HFFc6 (cell line): ENCODE results near the gene NCKAP5. TPM values are rescaled to one million over a fixed set of nuclear protein-coding genes. Genes with fewer than 3 reads are reported as not detected.

Experiments used
- DNase-seq: peaks from one replicate; pipeline ENCODE4 v3.0.0-alpha.2; 2018
- H3K27ac Mint-ChIP-seq: 2 replicates; pipeline ENCODE4 v1.8.0; 2020; ENCODE audit warnings: mild to moderate bottlenecking, mixed read lengths
- H3K27me3 Mint-ChIP-seq: 2 replicates; pipeline ENCODE4 v1.8.0; 2021; ENCODE audit warnings: mild to moderate bottlenecking, moderate library complexity, mixed read lengths; ENCODE audit not compliant: insufficient read depth
- H3K36me3 Mint-ChIP-seq: 2 replicates; pipeline ENCODE4 v1.8.0; 2021; ENCODE audit warnings: low read depth, mixed read lengths
- H3K4me1 Mint-ChIP-seq: 2 replicates; pipeline ENCODE4 v1.8.0; 2020; ENCODE audit warnings: low read depth, mixed read lengths
- H3K4me3 Mint-ChIP-seq: 2 replicates; pipeline ENCODE4 v1.8.0; 2020; ENCODE audit warnings: mild to moderate bottlenecking, moderate library complexity, mixed read lengths
- H3K9me3 Mint-ChIP-seq: 2 replicates; pipeline ENCODE4 v1.8.0; 2020; ENCODE audit warnings: mild to moderate bottlenecking, mixed read lengths
- CTCF ChIP-seq: fragments of 200-600 bp; sonication (generic); IDR thresholded peaks from 2 replicates; pipeline ENCODE4 v1.5.0; 2021; ENCODE audit warnings: antibody characterized with exemption, mild to moderate bottlenecking
- total RNA-seq, 6 experiments: library from RNA; stranded (reverse); fragmentation: NEBNext Ultra II Directional; extraction: Animal tissue kit (Norgen Biotek cat#: 25700); gene quantifications; 2 replicates in 1 of 6; 3 replicates in 5 of 6; pipeline ENCODE4 v1.2.3, GENCODE V29; 2021

The NCKAP5 gene
- total RNA-seq, 6 experiments from 2014 or later: 0.31 to 4.0 (median 3.1) TPM

GRCh38 chr2:133431289-133431688, 137.0 kb downstream of the NCKAP5 start:
- no peak for TF ChIP-seq CTCF
- Mint-ChIP-seq H3K9me3 (no peaks in the 10 kb centered on the region), H3K4me1 (peaks cover 40% of the 10 kb centered on the region), H3K27me3 (peaks cover 2% of the 10 kb centered on the region), H3K4me3 (no peak overlapping the region), H3K36me3 (no peaks in the 10 kb centered on the region), H3K27ac (no peak overlapping the region)
- no peak for DNase-seq

- Mint-ChIP-seq H3K27ac (no peak overlapping the region), H3K4me1 (peaks cover 10% of the 10 kb centered on the region; the same call in 1 of the 2 replicates), H3K27me3 (peaks cover 6% of the 10 kb centered on the region), H3K9me3 (no peaks in the 10 kb centered on the region), H3K4me3 (no peak overlapping the region), H3K36me3 (no peaks in the 10 kb centered on the region)
- no peak for DNase-seq
- no peak for TF ChIP-seq CTCF
Measured at GRCh38 chr2:133426791-133427190, 141.5 kb downstream of the NCKAP5 start.

GRCh38 chr2:133425612-133426011, 142.7 kb downstream of the NCKAP5 start:
- peaks cover 1% of the 10 kb centered on the region; the same call in 1 of the 2 replicates for H3K4me1 Mint-ChIP-seq

GRCh38 chr2:133424876-133425275, 143.4 kb downstream of the NCKAP5 start:
- Mint-ChIP-seq H3K4me3 (no peak overlapping the region), H3K36me3 (no peaks in the 10 kb centered on the region), H3K27me3 (peaks cover 6% of the 10 kb centered on the region), H3K4me1 (no peaks in the 10 kb centered on the region; the same call in 1 of the 2 replicates), H3K9me3 (no peaks in the 10 kb centered on the region), H3K27ac (no peak overlapping the region)
- DNase-seq: no peak
- TF ChIP-seq CTCF: no peak

More at GRCh38 chr2:133425612-133426011, 142.7 kb downstream of the NCKAP5 start:
- Mint-ChIP-seq H3K27ac (no peak overlapping the region), H3K4me3 (no peak overlapping the region), H3K9me3 (no peaks in the 10 kb centered on the region), H3K36me3 (no peaks in the 10 kb centered on the region), H3K27me3 (peaks cover 6% of the 10 kb centered on the region)
- no peak for TF ChIP-seq CTCF
- no peak for DNase-seq

GRCh38 chr2:133422931-133423351, 145.3 kb downstream of the NCKAP5 start:
- DNase-seq: no peak
- Mint-ChIP-seq H3K27ac (no peak overlapping the region), H3K4me3 (no peak overlapping the region), H3K4me1 (no peaks in the 10 kb centered on the region; the same call in 1 of the 2 replicates), H3K27me3 (peaks cover 8% of the 10 kb centered on the region), H3K36me3 (no peaks in the 10 kb centered on the region), H3K9me3 (no peaks in the 10 kb centered on the region)
- TF ChIP-seq CTCF: no peak
